T1000 (cell line): Measurements from ENCODE around the gene ADAM23.
A peak's percentile ranks its signal among the peaks of the same experiment; 100 is the strongest.

ENCODE experiments used
- DNase-seq: peaks from one replicate; lab custom pipeline; 2025; ENCODE audit warnings: mixed read lengths; lab: John Stamatoyannopoulos, UW

The ADAM23 gene

GRCh38 chr2:206569470-206569869, 126.1 kb downstream of the ADAM23 start:
- DNase-seq = no peak

GRCh38 chr2:206570199-206570598, 126.9 kb downstream of the ADAM23 start:
- no peak for DNase-seq

- no peak for DNase-seq
These were observed 129.4 kb downstream of the ADAM23 start for GRCh38 chr2:206572725-206573124.

GRCh38 chr2:206573793-206574192, 130.5 kb downstream of the ADAM23 start:
- no peak for DNase-seq

GRCh38 chr2:206584323-206585116, 141.2 kb downstream of the ADAM23 start:
- DNase-seq = no peak

- no peak for DNase-seq
These were observed 142.0 kb downstream of the ADAM23 start for GRCh38 chr2:206585335-206585734.

GRCh38 chr2:206586609-206587008, 143.3 kb downstream of the ADAM23 start:
- no peak for DNase-seq

GRCh38 chr2:206597717-206598218, 154.4 kb downstream of the ADAM23 start:
- DNase-seq = no peak

- no peak for DNase-seq
These were observed 159.9 kb downstream of the ADAM23 start for GRCh38 chr2:206603243-206603642.

- DNase-seq = no peak
These were observed 167.1 kb downstream of the ADAM23 start for GRCh38 chr2:206610451-206610850.

GRCh38 chr2:206611191-206611590, 167.9 kb downstream of the ADAM23 start:
- DNase-seq = no peak

- no peak for DNase-seq
These were observed 168.4 kb downstream of the ADAM23 start for GRCh38 chr2:206611736-206612135.

GRCh38 chr2:206614811-206615210, 171.5 kb downstream of the ADAM23 start:
- DNase-seq = peak; percentile 58

GRCh38 chr2:206615417-206616089, 172.2 kb downstream of the ADAM23 start:
- no peak for DNase-seq

- DNase-seq = peak; percentile 1
These were observed 172.8 kb downstream of the ADAM23 start for GRCh38 chr2:206616151-206616550.

GRCh38 chr2:206619011-206619410, 175.7 kb downstream of the ADAM23 start:
- no peak for DNase-seq

GRCh38 chr2:206626108-206626507, 182.8 kb downstream of the ADAM23 start:
- no peak for DNase-seq

GRCh38 chr2:206627632-206628031, 184.3 kb downstream of the ADAM23 start:
- DNase-seq = no peak

GRCh38 chr2:206631340-206631739, 188.0 kb downstream of the ADAM23 start:
- DNase-seq = no peak

GRCh38 chr2:206635015-206635414, 191.7 kb downstream of the ADAM23 start:
- DNase-seq = no peak

GRCh38 chr2:206639636-206640035, 196.3 kb downstream of the ADAM23 start:
- DNase-seq = no peak

GRCh38 chr2:206641226-206641625, 197.9 kb downstream of the ADAM23 start:
- no peak for DNase-seq
